ENCODE data around the gene BCAS3. TPM values are rescaled to one million over a fixed set of nuclear protein-coding genes. Genes with fewer than 3 reads are reported as not detected.

BCAS3 gene
- total RNA-seq, 1 donor from 2014 or later: 44.8 TPM

GRCh38 chr17:61017317-61018006 is 339.8 kb downstream of the BCAS3 start:
- TF ChIP-seq CTCF (IDR thresholded peaks at IDR 0.05; ENCODE audit: partially characterized antibody, unreplicated experiment): no peak
- Mint-ChIP-seq H3K27ac (ENCODE audit: unreplicated experiment) (no peak overlapping the region), H3K4me1 (ENCODE audit: low read depth, unreplicated experiment) (peaks cover 17% of the 10 kb centered on the region), H3K27me3 (ENCODE audit: unreplicated experiment) (peaks cover 6% of the 10 kb centered on the region), H3K4me3 (ENCODE audit: unreplicated experiment) (no peak overlapping the region), H3K9me3 (ENCODE audit: unreplicated experiment) (peaks cover 8% of the 10 kb centered on the region), H3K36me3 (ENCODE audit: unreplicated experiment) (no peaks in the 10 kb centered on the region)
- no peak for DNase-seq

- Mint-ChIP-seq H3K4me3 (ENCODE audit: unreplicated experiment) (no peak overlapping the region), H3K4me1 (ENCODE audit: low read depth, unreplicated experiment) (peaks cover 17% of the 10 kb centered on the region), H3K9me3 (ENCODE audit: unreplicated experiment) (peaks cover 4% of the 10 kb centered on the region), H3K36me3 (ENCODE audit: unreplicated experiment) (no peaks in the 10 kb centered on the region), H3K27ac (ENCODE audit: unreplicated experiment) (peak overlapping the region; percentile 36), H3K27me3 (ENCODE audit: unreplicated experiment) (peaks cover 6% of the 10 kb centered on the region)
- no peak for TF ChIP-seq CTCF (IDR thresholded peaks at IDR 0.05; ENCODE audit: partially characterized antibody, unreplicated experiment)
- peak; percentile 35 for DNase-seq
These were observed 341.3 kb downstream of the BCAS3 start for GRCh38 chr17:61018938-61019337.

GRCh38 chr17:61023996-61024395 is 346.3 kb downstream of the BCAS3 start:
- Mint-ChIP-seq H3K27ac (ENCODE audit: unreplicated experiment) (no peak overlapping the region), H3K9me3 (ENCODE audit: unreplicated experiment) (peaks cover 4% of the 10 kb centered on the region), H3K4me3 (ENCODE audit: unreplicated experiment) (no peak overlapping the region), H3K4me1 (ENCODE audit: low read depth, unreplicated experiment) (peaks cover 11% of the 10 kb centered on the region), H3K36me3 (ENCODE audit: unreplicated experiment) (no peaks in the 10 kb centered on the region), H3K27me3 (ENCODE audit: unreplicated experiment) (peaks cover 6% of the 10 kb centered on the region)
- no peak for TF ChIP-seq CTCF (IDR thresholded peaks at IDR 0.05; ENCODE audit: partially characterized antibody, unreplicated experiment)
- DNase-seq: no peak

GRCh38 chr17:61026818-61027217 is 349.2 kb downstream of the BCAS3 start:
- DNase-seq: no peak
- Mint-ChIP-seq H3K9me3 (ENCODE audit: unreplicated experiment) (no peaks in the 10 kb centered on the region), H3K36me3 (ENCODE audit: unreplicated experiment) (no peaks in the 10 kb centered on the region), H3K27me3 (ENCODE audit: unreplicated experiment) (no peaks in the 10 kb centered on the region), H3K4me1 (ENCODE audit: low read depth, unreplicated experiment) (peaks cover 8% of the 10 kb centered on the region), H3K4me3 (ENCODE audit: unreplicated experiment) (no peak overlapping the region), H3K27ac (ENCODE audit: unreplicated experiment) (no peak overlapping the region)
- TF ChIP-seq CTCF (IDR thresholded peaks at IDR 0.05; ENCODE audit: partially characterized antibody, unreplicated experiment): no peak

GRCh38 chr17:61029181-61029580 is 351.5 kb downstream of the BCAS3 start:
- DNase-seq: no peak
- Mint-ChIP-seq H3K4me3 (ENCODE audit: unreplicated experiment) (no peak overlapping the region), H3K27me3 (ENCODE audit: unreplicated experiment) (no peaks in the 10 kb centered on the region), H3K9me3 (ENCODE audit: unreplicated experiment) (no peaks in the 10 kb centered on the region), H3K4me1 (ENCODE audit: low read depth, unreplicated experiment) (peaks cover 8% of the 10 kb centered on the region), H3K27ac (ENCODE audit: unreplicated experiment) (no peak overlapping the region), H3K36me3 (ENCODE audit: unreplicated experiment) (no peaks in the 10 kb centered on the region)
- no peak for TF ChIP-seq CTCF (IDR thresholded peaks at IDR 0.05; ENCODE audit: partially characterized antibody, unreplicated experiment)

Data from glutamatergic neuron (in vitro differentiated cells).